Ramos (cell line): ENCODE data around the gene MBNL1.
"Not testable (repeated sequence)": the region's sequence is repeated elsewhere in the genome, so short reads cannot be mapped to it uniquely, and the experiment has no call there.

ENCODE experiments used
- in situ Hi-C: fragments of 300-500 bp; cut with MboI; formaldehyde crosslinking; loops from one replicate; pipeline ENCODE4 v1.14.3; 2022; ENCODE audit warnings: low sequenced_read_pairs; ENCODE audit not compliant: unreplicated experiment

Gene MBNL1

DNA sequence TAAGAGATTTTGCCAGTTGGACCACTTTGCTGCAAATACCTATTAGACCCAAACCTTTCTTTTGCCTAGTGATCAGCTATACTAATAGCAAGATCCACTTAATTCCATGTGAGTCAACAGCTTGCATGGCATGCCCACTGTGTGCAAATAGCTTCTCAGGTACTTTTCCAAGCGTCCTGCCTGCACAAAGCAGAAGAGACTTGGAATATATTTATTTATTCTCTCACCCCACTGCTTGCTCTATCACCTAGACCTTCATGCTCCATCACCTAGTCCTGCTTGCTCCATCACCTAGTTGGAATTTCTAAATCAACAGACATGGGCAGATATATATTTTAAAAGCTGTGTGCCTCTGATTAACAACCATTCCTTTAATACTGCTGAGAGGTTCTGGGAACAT lies 47.6 kb downstream of the MBNL1 start:
- in situ Hi-C loops = no loop called here

DNA sequence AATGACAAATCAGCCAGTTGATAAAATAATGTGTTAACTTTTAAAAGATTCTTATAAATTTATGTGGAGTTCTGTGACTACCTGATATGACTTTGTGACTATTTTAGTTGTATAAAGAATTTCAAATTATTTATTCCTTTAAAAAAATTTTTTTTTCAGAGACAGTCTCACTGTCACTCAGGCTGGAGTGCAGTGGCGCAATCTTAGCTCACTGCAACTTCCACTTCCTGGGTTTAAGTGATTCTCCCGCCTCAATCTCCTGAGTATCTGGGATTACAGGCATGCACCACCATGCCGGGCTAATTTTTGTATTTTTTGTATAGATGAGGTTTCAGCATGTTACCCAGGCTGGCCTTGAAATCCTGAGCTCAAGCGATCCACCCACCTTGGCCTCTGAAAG lies 48.5 kb downstream of the MBNL1 start:
- in situ Hi-C loops = no loop called here

DNA sequence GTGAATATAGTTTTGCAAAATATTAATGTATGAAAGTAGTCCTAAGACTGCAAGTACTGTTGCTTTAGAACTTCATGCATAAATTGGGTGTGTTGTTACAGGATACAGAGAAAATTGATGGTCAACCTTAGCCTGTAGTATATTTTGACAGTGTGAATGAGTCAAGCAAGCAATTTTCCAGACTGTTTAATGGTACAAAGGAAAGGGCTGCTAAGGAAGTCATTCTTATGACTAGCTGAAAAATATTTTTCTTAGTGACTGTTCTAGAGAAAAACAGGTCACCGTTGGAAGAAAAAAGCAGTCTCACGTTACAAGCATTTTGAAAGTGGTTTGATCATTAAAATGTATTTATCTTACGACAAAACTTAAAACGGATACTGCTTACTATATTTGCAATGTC lies 49.2 kb downstream of the MBNL1 start:
- in situ Hi-C loops = no loop called here

DNA sequence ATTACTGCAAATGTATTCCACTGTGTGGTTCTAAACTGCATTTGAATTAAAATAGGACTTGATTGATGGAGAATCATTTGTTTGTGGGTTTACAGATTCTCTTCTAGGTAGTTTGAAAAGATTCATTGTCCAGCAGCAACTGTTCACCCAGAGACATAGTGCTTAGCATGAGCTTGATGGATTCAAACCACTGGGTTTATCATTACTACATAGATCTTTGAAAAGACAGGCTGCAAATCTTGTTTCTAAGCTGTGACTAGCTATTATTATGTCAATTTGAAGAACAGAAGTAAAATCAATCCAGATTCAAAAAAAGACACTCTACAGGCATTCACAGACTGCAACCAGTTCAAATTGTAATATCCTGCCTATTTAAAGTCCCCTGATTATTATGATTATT lies 49.8 kb downstream of the MBNL1 start:
- in situ Hi-C loops = no loop called here

DNA sequence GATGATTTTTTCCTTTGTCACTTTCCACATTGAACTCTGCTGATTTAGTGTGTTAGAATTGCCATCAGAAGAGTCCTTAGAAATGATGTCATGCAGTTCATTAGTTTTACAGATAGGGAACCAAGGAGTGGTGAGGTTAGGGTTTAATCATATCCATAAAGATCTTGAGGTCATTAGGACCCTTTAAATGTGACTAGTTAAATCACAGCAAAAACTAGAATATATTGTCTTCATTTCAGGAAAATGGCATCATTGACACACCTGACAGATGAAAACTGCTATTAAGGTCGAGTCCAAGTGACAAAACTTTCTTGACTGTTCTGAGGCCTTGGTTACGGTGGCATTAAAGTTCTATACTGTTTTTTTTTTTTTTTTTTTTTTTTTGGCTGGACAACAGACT lies 50.5 kb downstream of the MBNL1 start:
- in situ Hi-C loops = no loop called here

DNA sequence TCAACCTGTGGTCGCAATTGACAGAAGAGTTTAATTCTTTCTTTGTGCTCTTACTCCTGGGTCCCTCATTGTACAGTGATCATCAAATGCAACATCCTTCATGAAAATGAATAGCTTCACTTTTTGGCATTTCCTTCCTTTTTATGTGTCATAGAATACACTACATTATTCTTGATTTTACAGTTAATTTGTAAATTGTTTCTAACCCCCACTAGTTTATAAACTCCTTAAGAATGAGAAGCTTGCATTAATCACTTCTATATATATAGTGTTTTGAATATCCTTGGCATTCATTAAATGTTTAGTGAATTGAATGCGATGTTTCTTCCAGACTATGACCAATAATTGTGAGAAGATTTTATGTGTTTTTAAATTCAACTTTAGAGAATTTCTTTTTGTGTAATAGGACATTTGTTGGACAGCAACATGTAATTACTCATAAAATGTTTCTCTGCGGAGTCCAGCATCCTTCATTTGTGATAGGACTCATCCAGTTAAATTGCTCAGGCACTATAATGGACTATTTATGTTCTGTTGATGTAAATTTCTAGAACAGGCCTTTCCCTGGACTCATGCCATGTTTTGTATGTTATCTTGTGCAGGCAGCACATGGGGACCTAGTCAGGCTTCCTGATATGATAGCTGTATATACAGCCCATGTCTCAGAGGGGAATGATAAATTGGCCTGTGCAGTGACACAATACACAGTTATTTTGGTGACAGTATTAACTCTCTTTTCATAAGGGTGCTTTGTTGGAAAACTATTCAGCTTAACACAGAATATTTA lies 51.3 kb downstream of the MBNL1 start:
- in situ Hi-C loops = no loop called here

DNA sequence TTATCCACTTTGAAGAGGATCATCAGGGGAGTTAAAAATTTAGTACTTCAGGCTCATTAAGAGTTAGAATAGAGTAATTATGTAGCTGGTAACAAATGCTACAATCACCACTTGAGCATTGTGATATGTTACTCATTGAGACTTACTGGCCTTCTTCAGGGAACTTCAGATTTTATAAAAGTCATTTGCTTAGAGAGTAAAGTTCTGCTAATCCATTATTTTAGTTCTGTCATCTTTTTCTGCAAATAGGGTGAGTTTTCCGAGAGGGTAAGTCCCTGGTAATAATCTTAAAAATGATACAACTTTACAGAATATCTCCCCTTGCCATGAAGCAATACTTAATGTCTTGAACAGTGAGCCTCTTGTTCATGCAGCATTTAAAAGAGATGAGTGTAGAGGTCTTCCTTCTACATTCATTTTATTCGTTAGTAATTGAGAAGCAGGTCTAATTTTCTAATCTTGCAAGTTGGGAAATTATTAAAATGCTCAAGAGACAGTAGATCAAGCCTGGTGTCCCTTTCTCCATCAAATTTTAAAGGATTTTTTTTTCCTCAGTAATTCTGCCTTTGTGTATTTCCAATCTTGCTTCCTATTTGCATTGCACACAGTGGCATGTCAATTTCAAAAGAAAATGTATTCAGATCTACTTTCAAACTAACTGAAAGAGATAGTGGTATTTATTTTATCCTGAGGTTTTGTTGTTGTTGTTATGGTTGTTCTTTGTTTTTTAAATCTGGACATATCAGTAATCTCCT lies 52.6 kb downstream of the MBNL1 start:
- in situ Hi-C loops = no loop called here

DNA sequence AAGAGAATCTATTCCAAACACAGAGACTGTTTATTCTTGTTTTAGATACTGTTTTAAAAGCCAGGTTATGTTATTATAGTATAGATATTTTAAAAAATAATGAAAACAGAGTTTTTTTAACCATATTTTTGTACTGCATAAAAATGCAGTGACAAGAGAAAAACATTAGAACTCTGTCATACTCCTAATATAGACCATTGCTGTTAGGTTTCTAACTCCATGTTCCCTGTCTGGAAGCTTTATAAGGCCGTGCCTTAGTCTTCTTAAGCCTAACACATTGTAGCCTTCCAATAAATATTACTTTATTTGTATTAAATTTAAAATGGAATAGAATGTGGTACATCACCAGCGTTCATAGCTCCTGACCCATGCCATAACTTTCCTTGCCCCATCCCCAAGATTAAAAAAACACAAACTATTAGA lies 53.2 kb downstream of the MBNL1 start:
- in situ Hi-C loops = no loop called here

DNA sequence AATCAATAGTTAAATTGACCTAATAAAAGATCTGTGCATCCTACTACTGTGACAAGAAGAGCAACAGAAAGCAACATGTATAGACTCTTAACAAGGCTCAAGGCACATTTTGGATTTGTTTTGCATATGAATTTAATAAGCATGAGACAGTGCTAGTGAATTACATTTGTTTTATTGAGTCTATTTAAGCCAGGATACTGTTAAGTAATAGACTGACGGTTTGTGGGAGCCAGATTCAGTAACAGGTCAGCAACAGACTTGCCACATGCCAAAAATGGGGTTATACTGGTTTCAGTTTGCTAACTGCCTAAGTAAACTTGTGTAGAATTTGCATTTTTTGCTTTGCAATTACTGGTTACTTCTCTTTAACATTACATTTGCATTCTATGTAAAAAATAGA lies 54.0 kb downstream of the MBNL1 start:
- in situ Hi-C loops = no loop called here

DNA sequence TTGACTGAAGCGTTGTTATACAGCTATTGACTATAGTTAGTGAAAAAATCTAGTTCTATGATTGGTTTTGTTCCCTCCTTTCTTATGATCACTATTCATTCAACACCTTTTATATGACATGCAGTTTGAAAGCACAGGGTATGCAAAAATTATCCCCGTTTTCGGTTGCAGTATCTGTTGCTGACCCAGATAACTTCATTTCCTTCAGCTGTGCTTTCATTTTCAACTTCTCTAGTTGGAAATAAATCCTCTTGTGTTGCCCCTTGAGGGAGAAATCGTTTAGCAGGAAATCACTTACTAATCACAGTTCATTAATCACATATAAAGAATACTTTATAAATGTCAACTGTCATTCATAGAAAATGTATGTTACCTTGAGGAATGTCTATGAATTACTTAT lies 55.1 kb downstream of the MBNL1 start:
- in situ Hi-C loops = no loop called here

DNA sequence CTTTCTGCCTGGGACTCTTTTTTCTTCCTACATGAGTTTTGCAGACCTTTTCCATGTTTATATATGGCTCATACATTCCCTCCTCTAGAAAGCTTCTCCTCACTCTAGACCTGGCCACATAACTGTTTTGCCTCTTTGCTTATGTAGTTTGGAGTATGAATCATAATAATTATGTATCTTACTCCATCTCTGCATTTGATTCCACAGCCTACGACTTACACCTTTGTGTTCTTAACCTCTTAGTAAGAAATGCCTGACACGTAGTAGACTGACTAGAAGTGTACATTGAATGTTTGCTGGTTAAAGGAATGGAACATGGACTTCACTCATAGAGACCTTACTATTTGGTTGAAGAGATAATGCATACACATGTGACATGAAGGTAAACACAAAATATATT lies 56.4 kb downstream of the MBNL1 start:
- in situ Hi-C loops = no loop called here

DNA sequence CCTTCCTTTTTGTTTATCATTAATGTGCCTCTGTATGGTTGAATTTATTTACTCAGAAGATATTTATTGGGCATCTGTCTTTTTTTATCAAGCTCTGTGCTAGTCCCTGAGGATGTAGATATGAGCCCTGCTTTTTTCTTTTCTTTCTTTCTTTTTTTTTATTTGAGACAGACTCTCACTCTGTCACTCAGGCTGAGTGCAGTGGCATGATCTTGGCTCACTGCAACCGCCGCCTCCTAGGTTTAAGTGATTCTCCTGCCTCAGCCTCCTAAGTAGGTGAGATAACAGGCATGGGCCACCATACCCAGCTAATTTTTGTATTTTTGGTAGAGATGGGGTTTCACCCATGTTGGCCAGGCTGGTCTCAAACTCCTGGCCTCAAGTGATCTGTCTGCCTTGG lies 58.5 kb downstream of the MBNL1 start:
- in situ Hi-C loops = no loop called here

DNA sequence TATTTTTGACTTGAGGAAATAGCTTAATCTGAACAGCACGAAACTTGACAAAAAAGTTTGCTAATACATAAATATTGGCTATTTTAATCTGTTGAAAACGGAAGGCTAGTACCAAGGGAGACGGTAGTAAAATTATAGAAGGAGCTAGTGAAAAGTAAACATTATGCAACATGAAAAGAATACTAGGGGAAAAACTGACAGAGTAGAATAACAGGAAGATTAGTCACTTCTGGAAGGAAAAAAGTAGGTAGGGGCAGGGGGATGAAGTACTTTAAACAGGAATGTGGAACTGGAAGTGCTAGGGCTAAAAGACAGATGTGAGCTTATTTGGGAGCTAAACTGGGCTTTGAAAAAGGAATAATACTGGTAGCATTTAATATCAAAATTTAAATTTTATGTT lies 60.1 kb downstream of the MBNL1 start:
- in situ Hi-C loops = no loop called here

DNA sequence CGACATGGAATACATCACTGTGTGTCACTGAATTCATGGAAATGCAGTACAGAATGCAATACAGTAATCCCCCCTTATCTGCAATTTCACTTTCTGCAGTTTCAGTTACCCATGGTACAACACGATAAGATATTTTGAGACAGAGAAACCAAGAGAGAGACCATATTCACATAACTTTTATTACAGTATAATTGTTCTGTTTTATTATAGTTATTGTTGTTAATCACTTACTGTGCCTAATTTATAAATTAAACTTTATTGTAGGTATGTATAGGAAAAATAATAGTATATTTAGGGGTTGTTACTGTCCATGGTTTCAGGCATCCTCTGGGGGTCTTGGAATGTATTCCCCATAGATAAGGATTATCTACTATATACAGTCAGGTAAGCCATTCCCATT lies 61.8 kb downstream of the MBNL1 start:
- in situ Hi-C loops = no loop called here

DNA sequence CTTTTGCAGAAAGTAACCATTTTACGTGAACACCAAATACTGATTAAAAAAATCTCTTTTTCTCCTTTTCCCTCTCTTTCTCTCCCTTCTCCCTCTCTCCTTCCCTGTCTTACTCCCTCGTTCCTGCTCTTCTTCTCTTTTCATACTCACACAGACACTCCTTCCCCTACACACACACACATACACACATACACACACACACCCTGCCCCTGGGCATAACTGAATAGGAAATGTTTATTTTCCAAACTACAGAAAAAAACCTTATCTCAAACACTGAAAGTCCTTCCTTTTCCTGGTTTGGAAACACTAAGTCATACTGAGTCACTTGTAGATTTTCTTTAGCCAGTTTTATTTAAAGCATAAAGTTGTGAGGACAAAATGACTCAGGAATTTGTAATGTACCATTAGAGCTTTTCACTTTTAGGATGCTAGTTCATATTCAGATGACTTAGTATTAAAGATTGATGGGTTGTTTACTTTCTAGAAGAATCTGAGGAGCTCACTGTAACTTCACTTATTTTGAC lies 62.4 kb downstream of the MBNL1 start:
- in situ Hi-C loops = no loop called here

DNA sequence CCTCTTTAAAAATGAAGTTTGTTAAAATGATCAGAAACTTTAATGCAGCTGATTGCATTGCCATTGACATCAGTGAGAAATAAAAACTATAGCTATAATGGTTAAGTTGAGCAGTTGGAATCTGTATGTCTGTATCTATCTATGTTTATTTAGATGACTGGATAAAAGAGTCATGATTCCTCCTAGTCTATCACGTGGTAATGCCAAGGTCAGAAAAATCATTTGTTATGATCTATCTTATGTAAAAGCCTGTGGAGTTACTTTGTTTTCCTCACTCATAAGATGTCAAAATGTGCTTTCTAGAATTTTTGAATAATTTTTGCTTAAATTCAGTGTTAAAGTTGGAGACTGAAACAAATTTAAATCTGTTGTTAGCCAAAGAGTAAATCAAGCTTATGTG lies 63.3 kb downstream of the MBNL1 start:
- in situ Hi-C loops = no loop called here

DNA sequence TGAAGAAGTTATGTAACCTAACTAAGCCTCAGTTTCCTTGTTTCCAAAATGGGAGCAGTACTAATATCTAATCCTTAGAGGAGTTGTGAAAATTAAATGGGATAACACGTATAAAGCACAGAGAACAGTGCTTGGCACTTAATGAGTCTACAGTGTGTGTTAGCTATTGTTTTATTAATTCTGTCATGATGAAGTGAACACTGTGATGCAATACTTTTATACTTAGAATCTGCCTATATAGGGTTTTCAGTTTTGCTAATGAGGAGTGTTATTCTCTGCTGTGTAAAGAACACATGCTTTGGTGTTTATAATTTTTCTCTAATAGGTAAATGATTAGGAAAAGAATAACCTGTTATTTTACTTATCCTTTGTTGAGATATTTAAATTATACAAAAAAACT lies 65.2 kb downstream of the MBNL1 start:
- in situ Hi-C loops = no loop called here

DNA sequence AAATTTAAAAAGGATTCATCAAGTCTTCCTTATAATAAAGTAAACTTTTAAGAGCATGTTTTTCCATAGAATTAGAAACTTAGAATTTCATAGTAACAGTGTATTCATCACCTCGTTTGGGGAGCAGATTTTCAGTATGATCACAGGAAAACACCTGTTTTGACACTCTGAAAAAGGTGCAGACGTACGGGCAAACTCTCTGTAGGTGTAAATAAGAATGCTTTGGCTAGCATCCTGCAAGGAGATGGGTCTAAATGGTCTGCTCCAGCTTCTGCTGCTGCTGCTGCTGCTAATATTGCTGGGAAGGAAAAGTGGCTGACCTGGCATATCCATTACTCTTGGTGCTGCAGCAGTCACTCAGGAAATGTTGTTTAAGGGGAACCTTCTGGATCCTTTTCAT lies 66.0 kb downstream of the MBNL1 start:
- in situ Hi-C loops = no loop called here

DNA sequence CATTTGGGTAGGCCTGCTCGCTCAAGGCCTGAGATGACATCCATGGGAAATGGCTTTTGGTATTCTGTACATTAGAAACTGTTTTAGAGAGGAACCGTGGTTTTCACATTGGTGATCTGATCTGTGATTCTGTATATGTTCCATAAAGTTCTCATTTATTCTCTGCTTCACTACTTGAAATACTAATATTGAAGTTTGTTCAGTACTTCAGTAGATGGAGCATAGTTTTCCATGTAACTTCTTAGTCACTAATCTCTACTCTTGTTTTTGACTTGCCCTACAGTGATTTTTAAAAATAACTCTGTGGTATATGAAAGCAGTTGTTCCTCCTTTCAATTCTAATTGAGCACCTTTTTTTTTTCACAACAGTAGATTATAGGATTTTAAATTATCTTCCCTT lies 66.5 kb downstream of the MBNL1 start:
- in situ Hi-C loops = no loop called here

DNA sequence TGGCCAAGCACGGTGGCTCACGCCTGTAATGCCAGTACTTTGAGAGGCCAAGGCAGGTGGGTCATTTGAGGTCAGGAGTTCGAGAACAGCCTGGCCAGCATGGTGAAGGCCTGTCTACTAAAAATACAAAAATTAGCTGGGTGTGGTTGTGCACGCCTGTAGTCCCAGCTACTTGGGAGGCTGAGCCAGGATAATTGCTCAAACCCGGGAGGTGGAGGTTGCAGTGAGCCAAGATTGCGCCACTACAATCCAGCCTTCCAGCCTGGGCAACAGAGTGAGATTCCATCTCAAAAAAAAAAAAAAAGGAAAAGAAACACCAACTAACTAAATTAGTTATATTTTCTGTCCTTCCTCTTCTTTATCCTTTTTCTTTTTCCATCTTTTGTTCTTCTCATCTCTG lies 68.6 kb downstream of the MBNL1 start:
- in situ Hi-C loops = not testable (repeated sequence)

DNA sequence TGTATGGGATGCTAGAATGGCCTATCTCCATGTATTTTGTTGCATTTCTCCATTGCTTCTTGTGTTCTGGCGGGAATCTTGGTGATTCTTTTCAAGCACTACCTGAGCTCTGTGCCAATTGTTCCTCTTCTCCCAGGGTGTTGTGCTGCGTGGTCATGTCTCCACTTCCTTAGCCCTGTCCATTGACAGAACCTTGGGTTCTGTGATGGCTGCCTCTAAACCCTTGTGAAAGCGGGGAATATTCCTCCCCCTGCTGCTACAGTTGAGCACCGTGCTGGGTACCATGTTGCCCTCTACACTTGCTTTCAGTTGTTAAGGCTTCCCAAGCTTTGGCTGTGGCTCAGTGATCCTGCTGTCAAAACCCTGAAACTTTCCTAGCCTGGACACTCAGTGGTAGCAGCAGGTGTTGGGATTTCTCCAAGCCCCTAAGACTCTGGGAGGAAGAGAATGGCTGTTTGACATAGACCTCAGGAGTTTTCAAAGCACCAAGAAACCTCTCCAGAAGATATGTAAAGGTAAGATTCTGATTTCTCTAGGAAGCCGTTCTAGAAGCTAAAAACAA lies 69.5 kb downstream of the MBNL1 start:
- in situ Hi-C loops = no loop called here
